Body of pancreas (tissue), 4 donors: ENCODE results near the gene MAS1L.

Source experiments
- CTCF ChIP-seq, 7 experiments: fragments of 450-650 bp in 4 of 7; fragments of 200-600 bp in 3 of 7; sonication (generic) in 3 of 7; IDR thresholded peaks; one replicate each; pipeline ENCODE4 v1.5.1; 2016 to 2019; ENCODE audit warnings: antibody characterized with exemption in 7 of 7
- POLR2A ChIP-seq, 3 donors: fragments of 450-650 bp; IDR thresholded peaks; one replicate each; pipeline ENCODE4 v1.6.1; 2016; ENCODE audit warnings: antibody characterized with exemption in 3 of 3, mild to moderate bottlenecking in 2 of 3

- TF ChIP-seq CTCF (IDR thresholded peaks at IDR 0.05) (no peak), POLR2A (IDR thresholded peaks at IDR 0.05) (no peak)
These were observed 1.5 kb upstream of the MAS1L start for GRCh38 chr6:29489286-29489685.
